GM18498 (cell line): ENCODE data around the gene ACAN.

Experiments used
- ATAC-seq: cut with Tn5 transposase; IDR thresholded peaks from one replicate; pipeline ENCODE4 v1.9.1; 2021; ENCODE audit warnings: mild to moderate bottlenecking, moderate library complexity; ENCODE audit not compliant: unreplicated experiment

Gene ACAN

DNA sequence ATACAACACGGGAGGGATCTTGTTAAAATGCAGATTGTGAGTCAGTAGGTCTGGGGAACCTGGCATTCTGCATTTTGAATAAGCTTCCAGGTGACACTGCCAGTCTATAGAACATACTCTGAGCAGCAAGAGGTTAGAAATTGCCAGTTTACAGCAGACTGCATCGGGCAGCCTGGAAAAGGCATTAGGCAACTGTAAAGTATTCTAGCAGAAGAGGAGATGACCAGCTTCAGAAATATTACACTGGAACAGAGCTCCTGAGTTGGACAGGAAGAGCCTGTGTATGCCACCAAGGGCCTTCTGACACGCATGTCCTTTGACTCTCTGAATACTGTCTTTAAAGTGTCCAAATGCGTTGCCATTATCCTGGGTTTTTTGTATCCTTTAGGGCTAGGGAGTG is 2.5 kb upstream of the ACAN start:
- no peak for ATAC-seq

DNA sequence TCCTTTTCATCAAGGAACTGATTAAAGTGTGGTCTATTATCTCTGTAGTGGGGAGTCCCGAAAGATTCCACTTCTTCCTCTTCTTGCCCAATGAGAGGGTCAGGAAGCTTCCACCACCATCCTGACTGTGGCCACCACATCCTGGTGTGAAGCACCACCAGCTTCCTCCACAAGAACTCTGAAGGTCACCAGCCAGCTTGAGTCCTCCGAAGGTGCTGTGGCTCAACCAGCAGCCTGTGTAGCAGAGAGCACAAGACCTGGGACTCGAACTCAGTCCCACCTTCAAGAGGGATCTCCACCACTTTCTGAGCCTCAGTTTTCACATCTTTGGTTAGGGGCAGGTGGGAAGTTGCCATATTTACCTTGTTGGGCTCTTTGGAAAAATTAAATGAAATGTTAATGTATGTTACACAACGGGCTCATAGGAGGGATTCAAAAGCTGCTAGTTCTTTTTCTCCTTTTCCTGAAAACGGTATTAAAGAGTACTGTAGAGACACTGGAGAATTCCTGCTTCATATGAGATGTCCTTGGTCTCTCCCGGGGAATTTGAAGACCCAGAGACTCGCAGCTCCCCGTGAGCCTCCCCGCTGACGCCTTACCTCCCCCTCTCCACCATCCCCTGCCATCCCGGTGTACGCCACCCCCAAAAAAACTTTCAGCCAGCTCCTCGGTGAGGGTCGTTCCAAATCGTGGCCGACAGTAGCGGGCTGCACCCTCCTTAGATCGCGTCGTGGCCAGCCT is 816 bp upstream of the ACAN start:
- ATAC-seq: no peak

DNA sequence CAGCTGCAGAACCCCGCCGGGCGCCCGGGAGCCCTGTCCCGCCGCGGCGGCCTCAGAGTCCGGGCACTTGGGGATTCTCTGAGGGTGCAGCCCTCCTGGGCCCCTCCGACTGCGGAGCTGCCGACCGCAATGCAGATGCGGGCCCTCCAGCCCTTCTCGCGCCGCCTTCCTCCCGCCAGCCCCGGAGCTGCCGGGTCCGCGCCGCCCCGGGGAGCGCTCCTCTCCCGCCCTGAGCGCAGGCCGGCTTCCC is 320 bp upstream of the ACAN start:
- no peak for ATAC-seq

DNA sequence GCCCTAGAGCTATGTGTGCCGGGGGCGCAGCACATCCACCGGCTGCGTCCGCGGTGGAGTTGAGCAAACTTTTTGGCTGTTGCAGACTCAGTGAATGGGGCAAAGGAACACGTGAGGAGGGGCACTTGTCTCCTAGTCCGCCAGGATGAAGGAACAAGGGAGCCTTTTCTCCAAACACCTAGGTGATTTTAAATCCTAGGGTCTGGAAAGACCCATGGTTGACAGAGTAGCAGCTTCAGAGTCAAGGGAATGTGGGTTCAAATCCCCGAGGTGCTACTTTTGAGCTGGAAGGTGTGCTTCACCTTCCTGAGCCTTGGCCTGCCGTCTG is 648 bp downstream of the ACAN start:
- ATAC-seq: no peak

DNA sequence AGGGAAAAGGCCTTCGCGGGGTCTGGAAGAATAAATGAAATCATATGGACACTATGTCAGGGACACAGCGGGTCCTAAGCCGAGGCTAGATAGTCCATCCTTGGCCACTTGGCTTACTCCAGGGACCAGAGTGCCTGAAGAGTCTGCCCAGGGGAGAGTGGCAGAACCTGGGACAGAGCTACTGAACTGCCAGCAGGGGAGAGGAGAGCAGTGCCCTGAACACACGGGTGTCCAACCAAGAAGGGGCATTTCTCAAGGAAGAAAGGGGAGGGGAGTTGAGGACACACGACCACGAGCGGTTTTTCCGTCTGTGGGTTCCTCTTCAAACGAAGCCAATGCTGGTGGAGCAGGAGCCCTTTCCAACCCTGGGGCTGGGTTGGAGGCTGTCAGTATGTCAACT is 1.0 kb downstream of the ACAN start:
- no peak for ATAC-seq

DNA sequence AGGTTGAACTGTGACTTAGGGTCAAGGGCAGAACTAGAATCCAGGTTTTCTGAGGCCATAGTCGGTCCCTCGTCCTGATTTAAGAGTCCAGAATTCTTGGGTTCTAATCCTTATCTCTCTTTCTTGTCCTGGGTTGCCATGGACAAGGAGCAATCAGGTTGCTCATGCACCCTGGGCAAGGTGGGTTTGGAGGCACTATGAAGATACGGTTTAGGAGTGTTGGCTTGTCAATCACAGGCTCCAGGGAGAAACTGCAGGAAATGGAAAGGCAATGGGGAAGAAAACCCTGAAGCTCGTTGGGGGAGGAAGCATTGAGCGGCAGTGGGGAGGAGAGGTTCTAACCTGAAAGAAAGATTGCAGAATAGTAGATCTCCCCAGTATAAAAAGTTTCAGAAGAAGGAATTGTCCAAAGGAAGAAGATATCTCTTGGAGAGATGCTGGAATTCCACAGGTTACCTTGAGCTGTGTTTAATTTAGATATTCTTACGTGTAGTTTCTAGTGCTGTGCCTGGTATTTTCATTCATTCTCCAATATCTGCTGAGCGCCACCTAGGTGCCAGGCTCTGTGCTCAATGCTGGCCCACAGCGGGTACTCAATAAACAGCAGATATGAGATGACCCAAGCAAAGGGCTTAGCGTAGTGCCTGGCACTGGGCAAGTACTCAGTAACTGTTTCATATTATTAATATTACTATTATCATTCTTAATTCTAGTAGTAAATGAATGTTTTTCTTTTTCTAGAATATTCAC is 2.0 kb downstream of the ACAN start:
- ATAC-seq: no peak

DNA sequence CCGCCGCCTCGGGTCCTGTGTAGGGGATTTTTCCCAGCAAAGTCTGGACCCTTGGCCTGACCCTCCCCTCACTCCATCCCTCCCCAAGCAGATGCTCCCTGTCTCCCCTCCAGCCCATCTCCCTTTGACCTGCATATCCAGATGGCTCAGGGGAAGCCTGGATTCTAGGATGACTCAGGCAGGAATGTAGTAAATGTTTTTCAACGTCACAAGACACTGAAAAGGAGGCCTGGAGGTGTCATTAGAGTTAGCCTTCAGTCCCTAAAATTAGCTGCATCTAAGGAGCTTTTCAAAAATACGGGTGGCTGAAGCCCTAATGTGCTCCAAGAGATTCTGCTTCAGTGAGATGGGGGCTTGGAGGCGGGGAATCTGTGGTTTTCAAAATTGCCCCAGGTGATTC is 7.2 kb downstream of the ACAN start:
- no peak for ATAC-seq

DNA sequence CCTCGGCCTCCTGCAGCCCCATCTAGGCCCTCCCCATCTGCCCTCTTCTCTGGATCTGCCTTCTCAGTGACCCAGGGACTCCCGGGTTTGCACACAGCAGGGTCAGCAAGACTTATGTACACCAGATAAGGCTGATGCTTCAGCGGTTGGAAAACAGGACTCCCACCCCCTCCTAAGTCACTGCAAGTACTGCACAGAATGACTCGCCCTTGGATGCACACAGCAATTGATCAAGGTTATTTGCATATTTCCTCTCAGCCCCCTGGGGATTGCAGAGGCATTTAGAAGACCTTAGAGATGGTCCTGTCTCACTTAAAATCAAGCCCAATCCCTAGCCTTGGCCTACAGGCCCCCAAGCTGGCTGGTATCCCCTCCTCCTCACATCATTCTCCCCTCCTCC is 8.9 kb downstream of the ACAN start:
- no peak for ATAC-seq

DNA sequence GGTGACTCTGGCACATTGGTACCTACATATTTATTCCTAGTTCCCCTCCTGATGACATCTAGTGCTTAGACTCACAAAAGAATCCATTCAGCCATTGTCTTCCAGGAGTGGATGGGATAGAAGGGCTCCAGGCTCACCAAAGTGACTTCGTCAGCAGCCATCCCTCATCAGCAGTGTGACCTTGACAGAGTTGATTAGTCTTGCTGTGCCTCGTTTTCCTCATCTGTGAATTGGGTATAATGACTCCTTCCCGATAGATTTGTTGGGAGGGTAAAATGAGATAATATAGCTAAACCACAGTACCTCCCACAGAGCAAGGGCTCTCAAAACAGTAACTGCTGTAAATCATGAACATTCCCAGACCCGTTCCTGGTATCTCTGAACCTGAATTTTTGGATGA is 10.7 kb downstream of the ACAN start:
- no peak for ATAC-seq

DNA sequence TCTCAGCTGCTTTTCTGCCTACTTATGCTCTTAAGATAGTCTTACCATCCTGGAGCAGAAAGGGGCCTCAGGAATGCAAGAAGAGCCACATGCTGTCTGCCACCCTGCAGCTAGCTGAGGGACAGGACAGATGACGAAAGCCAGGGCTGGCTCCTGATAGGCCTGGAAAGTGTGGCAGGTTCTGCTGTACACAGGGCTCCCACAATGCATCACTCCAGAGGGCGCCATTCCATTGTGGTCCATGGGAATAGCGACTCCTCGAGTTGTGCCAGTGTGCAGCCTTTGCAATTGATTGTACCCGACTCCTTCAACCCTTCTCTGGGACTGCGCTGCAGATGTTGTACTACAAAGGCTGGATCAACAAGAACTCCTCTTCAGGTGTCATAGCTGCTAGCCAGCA is 11.2 kb downstream of the ACAN start:
- ATAC-seq: no peak

DNA sequence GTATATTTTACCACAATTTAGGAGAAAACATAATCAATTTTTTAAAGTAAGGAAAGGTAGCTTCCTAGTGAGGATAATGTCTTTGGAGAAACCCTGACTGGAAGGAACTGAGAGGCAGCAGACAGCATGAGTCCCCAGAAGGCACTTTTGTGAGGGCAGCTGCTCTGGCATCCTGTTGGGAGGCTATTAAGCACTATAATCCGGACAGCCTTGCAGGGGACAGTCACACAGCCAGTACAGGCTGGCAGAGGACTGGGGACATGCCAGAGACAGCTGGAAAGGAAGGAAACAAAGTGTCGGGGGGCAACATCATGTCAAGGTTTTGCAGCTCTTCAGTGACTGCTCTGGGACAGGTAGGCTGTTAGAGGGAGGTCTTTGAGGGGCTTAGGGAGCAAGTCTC is 15.7 kb downstream of the ACAN start:
- no peak for ATAC-seq

DNA sequence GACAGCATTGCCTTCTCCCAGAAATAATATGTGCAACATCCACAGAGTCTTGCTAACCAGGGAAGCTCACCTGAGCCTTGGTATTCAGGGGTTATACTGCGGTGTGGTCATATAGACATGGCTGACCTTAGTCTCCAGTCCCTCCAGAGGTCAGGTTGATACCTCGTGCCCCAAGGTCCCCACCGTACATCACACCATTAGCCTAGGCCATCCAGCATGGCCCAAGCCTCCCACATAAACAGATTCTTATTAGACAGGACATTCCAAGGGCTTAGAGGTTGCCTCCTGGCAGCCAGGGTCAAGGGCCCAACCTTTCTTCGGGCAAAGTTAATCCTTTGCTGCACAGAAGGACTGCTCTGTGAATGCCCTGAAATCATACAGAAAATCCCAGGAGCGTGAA is 18.8 kb downstream of the ACAN start:
- no peak for ATAC-seq

DNA sequence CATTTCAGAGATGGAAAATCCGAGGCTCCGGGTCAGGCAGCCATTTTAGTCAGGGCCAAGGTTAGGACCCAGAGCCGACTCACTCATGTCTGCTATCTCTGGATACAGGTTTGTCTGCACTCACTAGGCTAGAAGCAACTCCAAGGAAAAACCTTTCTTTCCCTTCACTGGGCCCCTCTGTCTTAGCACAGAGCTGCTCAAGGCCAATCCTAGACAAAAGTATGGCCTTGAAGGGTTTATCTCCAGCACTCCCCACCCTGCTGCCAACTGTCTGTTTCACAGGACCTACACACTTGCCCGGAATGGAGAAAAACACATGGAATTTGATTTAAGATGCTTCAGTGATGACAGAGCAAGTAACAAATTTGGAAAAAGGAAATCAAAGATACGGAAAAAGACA is 25.6 kb downstream of the ACAN start:
- no peak for ATAC-seq

DNA sequence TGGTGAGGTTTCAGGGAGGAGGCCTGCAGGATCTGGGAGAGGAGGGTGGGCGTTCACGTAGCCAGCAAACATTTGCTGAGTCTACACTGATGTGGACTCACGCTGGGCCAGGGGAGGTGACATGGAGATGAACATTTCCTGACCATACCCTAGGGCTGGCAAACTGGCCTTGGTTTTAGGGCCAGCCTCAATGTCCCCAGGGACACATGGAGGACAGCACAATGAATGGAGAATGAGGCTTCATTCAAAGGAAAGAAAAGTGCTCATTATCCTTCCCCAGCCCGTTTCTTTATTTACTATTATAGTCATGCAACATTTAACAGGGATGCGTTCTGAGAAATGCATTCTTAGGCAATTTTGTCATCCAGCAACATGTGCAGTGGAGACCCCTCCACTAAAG is 26.8 kb downstream of the ACAN start:
- ATAC-seq: no peak

DNA sequence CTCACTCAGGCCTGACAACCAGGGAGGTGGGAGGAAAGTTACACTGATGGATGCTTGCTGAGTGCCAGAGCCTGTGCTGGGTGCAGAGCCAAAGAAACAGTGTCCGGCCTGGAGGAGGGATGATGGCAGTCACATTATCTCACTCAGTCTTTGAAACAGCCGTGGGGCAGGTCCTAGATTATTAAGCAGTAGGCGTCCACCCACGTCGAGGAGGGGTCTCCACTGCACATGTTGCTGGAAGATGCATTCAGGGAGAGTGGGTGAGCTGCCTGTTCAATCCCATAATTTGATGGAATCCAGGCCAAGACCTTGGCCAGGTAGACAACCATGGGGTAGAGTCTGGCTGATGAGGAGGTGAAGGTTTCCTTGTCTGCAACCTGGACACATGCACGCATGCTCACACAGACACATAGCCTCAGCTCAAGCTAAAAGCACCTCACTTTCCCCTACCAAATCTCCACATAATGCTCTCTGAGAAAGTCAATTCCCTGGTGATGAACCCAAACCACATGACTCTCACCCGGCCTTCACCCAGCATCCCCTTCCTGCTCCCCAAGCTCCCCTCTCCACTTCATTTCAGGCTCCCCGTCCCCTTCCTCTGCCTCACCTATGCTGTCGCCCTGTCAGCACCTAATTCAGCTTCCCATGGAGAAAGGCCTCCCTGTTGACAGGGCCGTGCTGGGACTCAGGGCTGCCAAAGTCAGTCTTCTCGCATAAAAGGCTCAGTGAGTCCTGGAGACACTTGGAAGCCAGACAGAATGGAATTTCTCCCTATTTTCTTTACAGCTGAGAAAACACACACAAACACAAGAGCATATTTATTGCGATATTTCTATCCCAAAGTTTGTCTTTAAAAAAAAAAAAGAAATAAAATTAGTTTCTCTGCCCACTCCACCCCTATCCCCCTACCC is 29.8 kb downstream of the ACAN start:
- ATAC-seq: no peak

DNA sequence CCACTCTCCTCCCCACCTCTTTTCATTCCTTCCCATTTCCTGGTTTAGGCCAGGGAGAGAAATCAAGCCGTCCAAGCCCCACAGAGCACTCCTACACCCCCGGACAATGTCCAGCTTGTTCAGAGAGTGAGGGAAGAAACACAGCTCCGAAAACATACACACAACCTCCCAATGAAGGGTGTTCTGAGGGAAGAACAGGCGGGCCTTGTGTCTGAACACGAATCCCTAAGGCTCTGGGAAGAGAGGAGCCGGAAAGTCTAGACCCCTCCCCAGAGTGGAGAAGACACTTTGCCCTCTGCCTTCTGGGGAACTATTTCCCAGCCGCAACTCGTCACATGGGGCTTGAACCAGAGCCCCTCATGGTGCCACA is 30.5 kb downstream of the ACAN start:
- no peak for ATAC-seq

DNA sequence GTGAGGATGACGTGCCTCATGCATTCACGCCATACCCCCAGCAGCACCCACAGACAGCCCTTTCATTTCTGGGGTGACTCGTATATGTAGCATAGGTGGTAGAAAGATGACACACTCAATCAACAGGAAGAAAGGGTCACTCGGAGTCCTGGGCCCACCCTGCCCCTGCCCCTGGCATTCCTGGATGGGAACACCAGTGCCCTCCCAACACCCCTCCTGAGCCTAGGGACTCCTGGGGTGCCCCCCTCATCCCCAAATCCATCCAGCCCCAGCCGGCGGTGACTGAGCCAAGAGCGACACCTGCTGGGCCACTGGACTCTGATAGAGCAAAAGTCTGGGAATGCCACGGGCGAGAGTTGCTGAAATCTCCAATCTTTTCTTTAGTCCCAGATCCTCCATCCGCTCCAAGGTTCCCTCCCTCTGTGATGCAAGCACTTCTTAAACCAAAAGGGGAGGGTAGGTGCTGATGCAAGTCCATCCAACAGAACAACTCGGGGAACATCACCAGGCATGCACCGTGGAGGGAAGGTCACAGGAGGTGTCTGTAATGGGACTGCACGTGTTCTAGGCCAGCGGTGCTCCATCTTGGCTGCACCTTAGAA is 31.1 kb downstream of the ACAN start:
- no peak for ATAC-seq

DNA sequence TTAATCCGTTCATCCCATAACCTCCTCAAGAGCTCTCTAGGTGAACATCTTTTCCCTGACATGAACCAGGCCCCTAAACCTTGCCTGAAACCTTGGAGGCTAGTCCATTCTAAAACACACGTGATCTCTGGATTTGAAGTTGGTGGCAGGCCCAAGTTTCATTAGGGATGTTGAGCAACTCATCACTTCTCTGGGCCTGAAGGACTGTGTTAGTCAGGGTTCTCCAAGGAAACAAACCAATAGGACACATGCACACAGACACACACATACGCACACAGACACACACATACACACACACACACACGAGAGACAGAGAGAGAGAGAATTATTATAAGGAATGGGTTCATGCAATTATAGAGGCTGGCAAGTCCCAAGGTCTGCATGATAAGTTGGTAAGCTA is 31.9 kb downstream of the ACAN start:
- no peak for ATAC-seq

DNA sequence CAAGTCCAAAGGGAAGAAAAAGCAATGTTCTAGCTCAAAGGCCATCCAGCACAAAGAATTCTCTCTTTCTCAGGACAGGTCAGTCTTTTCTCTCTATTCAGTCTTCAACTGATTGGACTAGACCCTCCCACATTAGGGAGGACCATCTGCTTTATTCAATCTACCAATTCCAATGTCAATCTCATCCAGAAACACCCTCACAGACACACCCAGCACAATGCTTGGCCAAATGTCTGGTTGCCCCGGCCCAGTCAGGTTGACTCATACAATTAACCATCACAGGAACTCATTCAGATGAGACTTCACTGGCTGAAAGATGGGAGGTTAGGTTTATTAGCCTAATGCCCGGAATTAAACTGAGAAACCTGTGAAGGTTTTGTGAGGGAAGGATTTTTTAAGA is 32.4 kb downstream of the ACAN start:
- ATAC-seq: no peak

DNA sequence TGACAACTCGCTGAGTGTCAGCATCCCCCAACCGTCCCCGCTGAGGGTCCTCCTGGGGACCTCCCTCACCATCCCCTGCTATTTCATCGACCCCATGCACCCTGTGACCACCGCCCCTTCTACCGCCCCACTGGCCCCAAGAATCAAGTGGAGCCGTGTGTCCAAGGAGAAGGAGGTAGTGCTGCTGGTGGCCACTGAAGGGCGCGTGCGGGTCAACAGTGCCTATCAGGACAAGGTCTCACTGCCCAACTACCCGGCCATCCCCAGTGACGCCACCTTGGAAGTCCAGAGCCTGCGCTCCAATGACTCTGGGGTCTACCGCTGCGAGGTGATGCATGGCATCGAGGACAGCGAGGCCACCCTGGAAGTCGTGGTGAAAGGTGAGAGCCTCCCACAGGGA is 35.4 kb downstream of the ACAN start:
- ATAC-seq: no peak

DNA sequence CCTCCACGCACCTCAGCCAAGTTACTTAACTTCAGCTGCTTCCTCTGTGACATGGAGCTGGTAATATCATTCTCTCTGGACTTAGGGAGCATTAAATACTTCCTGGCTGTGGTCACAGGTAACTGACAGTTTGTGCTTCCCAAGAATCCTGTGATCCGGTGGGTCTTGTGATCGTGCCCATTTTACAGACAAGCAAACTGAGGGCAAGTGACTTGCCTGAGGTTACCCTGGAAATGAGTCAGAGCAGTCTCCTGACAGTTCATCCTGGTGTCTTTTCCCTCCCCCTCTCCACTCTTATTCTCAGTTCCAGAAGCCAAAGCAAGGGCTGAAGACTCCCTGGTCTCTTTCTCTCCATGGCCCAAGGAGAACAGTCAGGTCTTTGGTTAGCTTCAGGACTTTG is 35.9 kb downstream of the ACAN start:
- no peak for ATAC-seq

DNA sequence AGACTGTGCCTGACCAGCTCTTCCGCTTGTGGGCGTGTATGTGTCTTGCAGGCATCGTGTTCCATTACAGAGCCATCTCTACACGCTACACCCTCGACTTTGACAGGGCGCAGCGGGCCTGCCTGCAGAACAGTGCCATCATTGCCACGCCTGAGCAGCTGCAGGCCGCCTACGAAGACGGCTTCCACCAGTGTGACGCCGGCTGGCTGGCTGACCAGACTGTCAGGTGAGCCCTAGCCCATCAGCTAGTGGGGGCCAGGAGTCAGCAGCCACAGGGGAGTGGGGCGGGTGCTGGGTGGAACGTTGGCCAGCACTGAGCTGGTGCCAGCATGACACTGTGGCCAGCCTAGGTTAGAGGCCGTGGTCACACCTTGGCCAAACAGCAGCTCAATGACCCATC is 36.7 kb downstream of the ACAN start:
- ATAC-seq: no peak
